Erythroblast (primary cell): ENCODE data around the gene PCDHB12.
"Not testable (repeated sequence)": the region's sequence is repeated elsewhere in the genome, so short reads cannot be mapped to it uniquely, and the experiment has no call there.

Experiments used
- DNase-seq, 2 experiments: peaks; one replicate each; lab custom pipeline; 2025; lab: John Stamatoyannopoulos, UW
- GATA1 ChIP-seq: IDR thresholded peaks from 2 replicates; pipeline ENCODE4 v1.6.1; 2011; ENCODE audit warnings: low read depth, mild to moderate bottlenecking, control low read depth, low read length, moderate library complexity
- POLR2A ChIP-seq: IDR thresholded peaks from 2 replicates; pipeline ENCODE4 v1.6.1; 2011; ENCODE audit warnings: mild to moderate bottlenecking, low read length

The PCDHB12 gene

GRCh38 chr5:141208478-141208877 is at the start of gene PCDHB12:
PCDHB12 (plus strand) TSS chr5:141208719; CDS start chr5:141208908, 189 bp downstream.
- no peak for TF ChIP-seq POLR2A
- TF ChIP-seq GATA1, result no peak
- DNase-seq, result no peak

DNA sequence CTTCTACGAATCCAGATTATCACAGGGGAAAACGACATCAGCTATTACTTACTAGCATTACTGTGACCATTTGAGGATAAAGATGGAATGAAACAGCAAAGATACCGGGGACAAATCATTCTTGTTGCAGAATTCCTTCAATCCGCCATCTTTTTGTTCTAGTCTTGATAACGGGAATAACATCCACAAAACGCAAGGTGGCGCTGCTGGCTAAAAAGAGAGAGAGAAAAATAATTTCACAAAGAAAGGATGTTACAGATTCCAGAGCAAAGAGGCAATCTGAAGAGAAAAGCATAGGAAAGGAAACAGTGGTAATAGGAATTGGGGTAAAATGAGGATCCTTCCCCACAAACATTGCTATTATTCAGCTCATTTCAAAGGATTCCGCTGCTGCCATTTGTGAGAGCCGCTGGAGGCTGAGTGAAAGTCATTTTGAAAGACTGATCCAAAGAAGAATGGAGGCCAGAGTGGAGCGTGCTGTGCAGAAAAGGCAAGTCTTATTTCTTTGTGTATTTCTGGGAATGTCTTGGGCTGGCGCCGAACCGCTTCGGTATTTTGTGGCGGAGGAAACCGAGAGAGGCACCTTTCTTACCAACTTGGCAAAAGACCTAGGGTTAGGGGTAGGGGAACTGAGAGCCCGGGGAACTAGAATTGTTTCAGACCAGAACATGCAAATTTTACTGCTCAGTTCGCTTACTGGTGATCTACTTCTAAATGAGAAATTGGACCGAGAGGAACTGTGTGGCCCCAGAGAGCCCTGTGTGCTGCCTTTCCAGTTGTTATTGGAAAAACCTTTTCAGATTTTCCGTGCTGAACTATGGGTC is 35.9 kb upstream of the PCDHB12 start, which contains the start of gene PCDHB7:
PCDHB7 (plus strand) TSS at position 264 of the 824 bp plus-strand sequence; CDS start at position 456, 192 bp downstream.
- TF ChIP-seq POLR2A, result no peak
- TF ChIP-seq GATA1, result no peak
- peak in 1 of 2 experiments; percentile 23 for DNase-seq

GRCh38 chr5:141174291-141175104 is 34.0 kb upstream of the PCDHB12 start:
- not testable (repeated sequence) for DNase-seq

- TF ChIP-seq POLR2A (no peak), GATA1 (no peak)
- no peak for DNase-seq
Measured at GRCh38 chr5:141175933-141176332, 32.6 kb upstream of the PCDHB12 start.

DNA sequence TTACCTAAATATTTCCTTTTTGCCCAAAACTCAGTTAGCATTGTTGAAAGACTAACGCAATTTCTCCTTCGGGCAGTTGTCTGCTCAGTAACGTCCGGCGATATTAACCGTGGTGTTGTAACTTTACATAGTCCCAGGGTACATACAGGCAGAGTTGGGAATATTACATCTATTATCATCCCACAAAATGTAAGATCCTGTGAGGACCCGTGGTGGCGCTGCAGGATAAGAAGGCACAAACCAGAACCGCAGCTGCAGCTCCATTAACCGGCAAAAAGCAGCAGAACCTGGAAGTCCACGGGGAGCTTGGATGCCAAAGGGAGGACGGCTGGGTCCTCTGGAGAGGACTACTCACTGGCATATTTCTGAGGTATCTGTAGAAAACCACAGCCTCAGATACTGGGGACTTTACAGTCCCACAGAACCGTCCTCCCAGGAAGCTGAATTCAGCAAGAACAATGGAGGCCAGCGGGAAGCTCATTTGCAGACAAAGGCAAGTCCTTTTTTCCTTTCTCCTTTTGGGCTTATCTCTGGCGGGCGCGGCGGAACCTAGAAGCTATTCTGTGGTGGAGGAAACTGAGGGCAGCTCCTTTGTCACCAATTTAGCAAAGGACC is 30.8 kb upstream of the PCDHB12 start, which contains the start of gene PCDHB8:
PCDHB8 (plus strand) TSS at position 214 of the 615 bp plus-strand sequence; CDS start at position 459, 245 bp downstream.
- DNase-seq, result not testable (repeated sequence)

GRCh38 chr5:141179371-141179770 is 29.1 kb upstream of the PCDHB12 start:
- DNase-seq, result not testable (repeated sequence)

DNA sequence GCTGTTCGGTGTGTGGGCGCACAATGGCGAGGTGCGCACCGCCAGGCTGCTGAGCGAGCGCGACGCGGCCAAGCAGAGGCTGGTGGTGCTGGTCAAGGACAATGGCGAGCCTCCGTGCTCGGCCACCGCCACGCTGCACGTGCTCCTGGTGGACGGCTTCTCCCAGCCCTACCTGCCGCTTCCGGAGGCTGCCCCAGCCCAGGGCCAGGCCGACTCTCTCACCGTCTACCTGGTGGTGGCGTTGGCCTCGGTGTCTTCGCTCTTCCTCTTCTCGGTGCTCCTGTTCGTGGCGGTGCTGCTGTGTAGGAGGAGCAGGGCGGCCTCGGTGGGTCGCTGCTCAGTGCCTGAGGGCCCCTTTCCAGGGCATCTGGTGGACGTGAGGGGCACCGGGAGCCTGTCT is 28.6 kb upstream of the PCDHB12 start:
- DNase-seq, result not testable (repeated sequence)

DNA sequence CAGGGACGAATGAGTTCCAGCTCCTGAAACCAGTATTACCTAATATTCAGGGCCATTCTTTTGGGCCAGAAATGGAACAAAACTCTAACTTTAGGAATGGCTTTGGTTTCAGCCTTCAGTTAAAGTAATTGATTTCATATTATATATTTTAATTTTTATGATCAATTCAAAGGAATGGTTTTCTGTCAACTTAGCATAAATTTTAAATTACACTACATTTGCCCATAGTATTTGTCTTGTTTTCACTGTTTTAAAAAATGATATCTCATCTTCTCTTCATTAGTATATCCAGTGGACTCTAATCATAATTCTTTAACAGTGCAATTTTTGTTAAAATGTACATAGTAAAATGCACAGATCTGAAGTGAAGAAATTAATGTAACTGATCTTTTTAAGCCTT is 28.2 kb upstream of the PCDHB12 start:
- TF ChIP-seq POLR2A (no peak), GATA1 (no peak)
- DNase-seq, result no peak

- DNase-seq, result peak in 1 of 2 experiments; percentile 3
- TF ChIP-seq POLR2A, result no peak
- no peak for TF ChIP-seq GATA1
Measured at GRCh38 chr5:141182248-141182647, 26.3 kb upstream of the PCDHB12 start, which contains the start of gene PCDHB16. PCDHB16 (plus strand) TSS chr5:141182387; CDS start chr5:141182560, 173 bp downstream.

DNA sequence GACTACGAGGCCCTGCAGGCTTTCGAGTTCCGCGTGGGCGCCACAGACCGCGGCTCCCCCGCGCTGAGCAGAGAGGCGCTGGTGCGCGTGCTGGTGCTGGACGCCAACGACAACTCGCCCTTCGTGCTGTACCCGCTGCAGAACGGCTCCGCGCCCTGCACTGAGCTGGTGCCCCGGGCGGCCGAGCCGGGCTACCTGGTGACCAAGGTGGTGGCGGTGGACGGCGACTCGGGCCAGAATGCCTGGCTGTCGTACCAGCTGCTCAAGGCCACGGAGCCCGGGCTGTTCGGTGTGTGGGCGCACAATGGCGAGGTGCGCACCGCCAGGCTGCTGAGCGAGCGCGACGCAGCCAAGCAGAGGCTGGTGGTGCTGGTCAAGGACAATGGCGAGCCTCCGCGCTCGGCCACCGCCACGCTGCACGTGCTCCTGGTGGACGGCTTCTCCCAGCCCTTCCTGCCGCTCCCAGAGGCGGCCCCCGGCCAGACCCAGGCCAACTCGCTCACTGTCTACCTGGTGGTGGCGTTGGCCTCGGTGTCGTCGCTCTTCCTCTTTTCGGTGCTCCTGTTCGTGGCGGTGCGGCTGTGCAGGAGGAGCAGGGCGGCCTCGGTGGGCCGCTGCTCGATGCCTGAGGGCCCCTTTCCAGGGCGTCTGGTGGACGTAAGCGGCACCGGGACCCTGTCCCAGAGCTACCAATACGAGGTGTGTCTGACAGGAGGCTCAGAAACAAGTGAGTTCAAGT is 24.2 kb upstream of the PCDHB12 start:
- DNase-seq, result not testable (repeated sequence)

DNA sequence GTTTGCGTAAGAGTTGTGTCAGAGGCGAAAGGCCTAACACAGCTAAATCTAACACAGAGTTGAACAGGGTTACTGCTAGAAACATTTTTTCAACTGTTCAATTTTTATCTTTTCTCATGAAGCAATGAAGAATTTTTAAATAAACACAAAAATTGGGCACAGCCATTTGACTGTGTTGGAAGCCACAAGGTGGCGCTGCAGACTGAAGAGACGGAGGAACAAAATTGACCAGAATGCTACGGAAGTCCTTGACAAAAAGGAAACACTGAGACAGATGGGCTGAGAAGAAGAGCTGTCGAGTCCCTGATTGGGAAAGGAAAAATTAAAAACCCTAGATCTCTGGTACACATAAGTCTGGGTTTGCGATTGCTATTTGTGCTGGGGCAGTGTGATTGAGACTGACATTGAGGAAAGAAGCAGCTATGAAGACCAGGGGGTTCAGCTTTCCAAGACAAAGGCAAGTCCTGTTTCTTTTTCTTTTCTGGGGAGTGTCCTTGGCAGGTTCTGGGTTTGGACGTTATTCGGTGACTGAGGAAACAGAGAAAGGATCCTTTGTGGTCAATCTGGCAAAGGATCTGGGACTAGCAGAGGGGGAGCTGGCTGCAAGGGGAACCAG is 21.5 kb upstream of the PCDHB12 start, which contains the start of gene PCDHB9:
PCDHB9 (plus strand) TSS at position 265 of the 616 bp plus-strand sequence; CDS start at position 423, 158 bp downstream.
- no peak for TF ChIP-seq POLR2A
- TF ChIP-seq GATA1, result no peak
- DNase-seq, result peak in 1 of 2 experiments; percentile 4

DNA sequence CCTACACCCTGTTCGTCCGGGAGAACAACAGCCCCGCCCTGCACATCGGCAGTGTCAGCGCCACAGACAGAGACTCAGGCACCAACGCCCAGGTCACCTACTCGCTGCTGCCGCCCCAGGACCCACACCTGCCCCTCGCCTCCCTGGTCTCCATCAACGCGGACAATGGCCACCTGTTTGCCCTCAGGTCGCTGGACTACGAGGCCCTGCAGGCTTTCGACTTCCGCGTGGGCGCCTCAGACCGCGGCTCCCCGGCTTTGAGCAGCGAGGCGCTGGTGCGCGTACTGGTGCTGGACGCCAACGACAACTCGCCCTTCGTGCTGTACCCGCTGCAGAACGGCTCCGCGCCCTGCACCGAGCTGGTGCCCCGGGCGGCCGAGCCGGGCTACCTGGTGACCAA is 19.8 kb upstream of the PCDHB12 start:
- not testable (repeated sequence) for DNase-seq

DNA sequence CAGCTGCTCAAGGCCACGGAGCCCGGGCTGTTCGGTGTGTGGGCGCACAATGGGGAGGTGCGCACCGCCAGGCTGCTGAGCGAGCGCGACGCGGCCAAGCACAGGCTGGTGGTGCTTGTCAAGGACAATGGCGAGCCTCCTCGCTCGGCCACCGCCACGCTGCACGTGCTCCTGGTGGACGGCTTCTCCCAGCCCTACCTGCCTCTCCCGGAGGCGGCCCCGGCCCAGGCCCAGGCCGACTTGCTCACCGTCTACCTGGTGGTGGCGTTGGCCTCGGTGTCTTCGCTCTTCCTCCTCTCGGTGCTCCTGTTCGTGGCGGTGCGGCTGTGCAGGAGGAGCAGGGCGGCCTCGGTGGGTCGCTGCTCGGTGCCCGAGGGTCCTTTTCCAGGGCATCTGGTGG is 19.4 kb upstream of the PCDHB12 start:
- not testable (repeated sequence) for DNase-seq
